HepG2 (cell line): ENCODE results near the gene SLC26A4. TPM values are rescaled to one million over a fixed set of nuclear protein-coding genes. Genes with fewer than 3 reads are reported as not detected.

Source experiments
- ATAC-seq: fragments of 200-7000 bp; cut with Tn5 transposase; 3 replicates; pipeline ENCODE4 v1.9.1; 2020; ENCODE audit warnings: mild to moderate bottlenecking, moderate library complexity
- BruUV-seq: library from RNA; stranded (reverse); fragments of 400-500 nt; replicated peaks from 2 replicates; lab custom pipeline; 2021; lab: Mats Ljungman, UMichigan
- CTCF ChIA-PET: fragments of 300-600 bp; formaldehyde crosslinking; extraction: SDS; loops from one replicate; lab custom pipeline; 2021; ENCODE audit warnings: low total read pairs, inconsistent platforms, low intra/inter-chr PET ratio; lab: Yijun Ruan, JAX
- POLR2A ChIA-PET: fragments of 350-600 bp; sonication (Branson Sonifier 250); formaldehyde crosslinking; loops from one replicate; lab custom pipeline; 2020; ENCODE audit warnings: antibody characterized with exemption, inconsistent platforms; lab: Yijun Ruan, JAX
- DNase-seq: peaks from one replicate; pipeline ENCODE4 v3.0.0-alpha.2; 2015; ENCODE audit warnings: low spot score
- FAIRE-seq: peaks from 3 replicates; lab custom pipeline; 2011; peaks lifted over from hg19 to GRCh38; lab: Jason Lieb, UNC
- H2AFZ ChIP-seq: one replicate; pipeline ENCODE4 v1.6.1; 2011; ENCODE audit warnings: low read length, inconsistent platforms
- H3K27ac ChIP-seq: fragments of 300-600 bp; 3 replicates; pipeline ENCODE4 v1.8.0; 2011; ENCODE audit warnings: mixed run types, mild to moderate bottlenecking, mixed read lengths, low read length, inconsistent platforms; ENCODE audit not compliant: insufficient read depth; ENCODE audit errors: extremely low read length
- H3K27me3 ChIP-seq, 2 experiments: fragments of 200-600 bp in 1 of 2; 2 replicates in 1 of 2; 3 replicates in 1 of 2; pipeline versions ENCODE4 v1.6.0 to v1.8.0; 2011; ENCODE audit warnings: low read length in 2 of 2, mild to moderate bottlenecking in 2 of 2, moderate library complexity in 2 of 2, inconsistent platforms in 1 of 2; ENCODE audit not compliant: insufficient read depth in 2 of 2, control insufficient read depth in 1 of 2
- H3K36me3 ChIP-seq, 2 experiments: fragments of 200-600 bp in 1 of 2; replicated peaks in 1 of 2; 2 replicates in 1 of 2; 3 replicates in 1 of 2; pipeline versions ENCODE4 v1.5.1 to v1.8.0; 2011; ENCODE audit warnings: low read length in 2 of 2, inconsistent platforms in 1 of 2; ENCODE audit not compliant: insufficient read depth in 2 of 2, control insufficient read depth in 1 of 2
- H3K4me1 ChIP-seq: 2 replicates; pipeline ENCODE4 v1.5.1; 2012; ENCODE audit warnings: low read length, inconsistent platforms; ENCODE audit not compliant: insufficient read depth
- H3K4me2 ChIP-seq: 2 replicates; pipeline ENCODE4 v1.6.0; 2011; ENCODE audit warnings: low read depth, low read length, inconsistent platforms
- H3K4me3 ChIP-seq, 3 experiments: fragments of 200-600 bp in 1 of 3; sonication (generic), shearing (Covaris generic) in 1 of 3; replicated peaks in 1 of 3; 2 replicates each; pipeline ENCODE4 v1.5.1; 2011 to 2016; ENCODE audit warnings: low read length in 3 of 3, inconsistent platforms in 2 of 3, low read depth in 2 of 3, mild to moderate bottlenecking in 2 of 3, control low read depth in 1 of 3, mixed read lengths in 1 of 3; ENCODE audit not compliant: insufficient read depth in 1 of 3
- H3K79me2 ChIP-seq: one replicate; pipeline ENCODE4 v1.6.1; 2011; ENCODE audit warnings: low read length, inconsistent platforms; ENCODE audit not compliant: insufficient read depth
- H3K9ac ChIP-seq: 2 replicates; pipeline ENCODE4 v1.6.0; 2011; ENCODE audit warnings: mild to moderate bottlenecking, low read depth, low read length, inconsistent platforms; ENCODE audit not compliant: insufficient read depth
- H3K9me3 ChIP-seq: 2 replicates; pipeline ENCODE4 v1.5.1; 2012; ENCODE audit warnings: mild to moderate bottlenecking, low read length
- H4K20me1 ChIP-seq: 2 replicates; pipeline ENCODE4 v1.6.0; 2011; ENCODE audit warnings: inconsistent platforms, mild to moderate bottlenecking, low read length, moderate library complexity; ENCODE audit not compliant: insufficient read depth
- EP300 ChIP-seq, 3 experiments: sonication (generic) in 1 of 3; formaldehyde crosslinking in 1 of 3; IDR thresholded peaks; 2 replicates each; pipeline versions ENCODE4 v1.5.1 to v1.6.1; 2011 to 2020; ENCODE audit warnings: low read depth in 2 of 3, low read length in 2 of 3, borderline replicate concordance in 1 of 3, improper control_type of control experiment in 1 of 3, mild to moderate bottlenecking in 1 of 3, missing genetic modification reagents in 1 of 3, moderate library complexity in 1 of 3
- GLI4 ChIP-seq: sonication (generic); formaldehyde crosslinking; IDR thresholded peaks from 2 replicates; pipeline ENCODE4 v1.5.1; 2020; ENCODE audit warnings: missing genetic modification reagents, mild to moderate bottlenecking, moderate library complexity, borderline replicate concordance
- IKZF4 ChIP-seq: sonication (generic); formaldehyde crosslinking; IDR thresholded peaks from 2 replicates; pipeline ENCODE4 v1.5.1; 2020; ENCODE audit warnings: borderline replicate concordance, mild to moderate bottlenecking, low read depth, missing genetic modification reagents; ENCODE audit errors: not compliant biosample characterization
- KDM4B ChIP-seq: sonication (generic); formaldehyde crosslinking; IDR thresholded peaks from 2 replicates; pipeline ENCODE4 v1.4.0; 2020; ENCODE audit warnings: missing genetic modification reagents
- MIER3 ChIP-seq: IDR thresholded peaks from 2 replicates; pipeline ENCODE4 v1.6.1; 2016; ENCODE audit warnings: missing compliant biosample characterization, borderline replicate concordance
- NAIF1 ChIP-seq: sonication (generic); formaldehyde crosslinking; IDR thresholded peaks from 2 replicates; pipeline ENCODE4 v1.5.0; 2020; ENCODE audit warnings: mild to moderate bottlenecking, missing genetic modification reagents, borderline replicate concordance
- NR3C1 ChIP-seq: sonication (generic); formaldehyde crosslinking; IDR thresholded peaks from 2 replicates; pipeline ENCODE4 v1.4.0; 2020; ENCODE audit warnings: missing genetic modification reagents
- SAP130 ChIP-seq: IDR thresholded peaks from 2 replicates; pipeline ENCODE4 v1.6.1; 2016; ENCODE audit warnings: low read depth
- TAF1 ChIP-seq: sonication (generic); formaldehyde crosslinking; IDR thresholded peaks from 2 replicates; pipeline ENCODE4 v1.4.0; 2020; ENCODE audit warnings: missing genetic modification reagents
- TBL1XR1 ChIP-seq: fragments of 150-350 bp; IDR thresholded peaks from 2 replicates; pipeline ENCODE4 v1.6.1; 2014; ENCODE audit warnings: borderline replicate concordance, low read length; ENCODE audit not compliant: partially characterized antibody
- TCF12 ChIP-seq, 2 experiments: fragments of 450-650 bp in 1 of 2; sonication (generic) in 1 of 2; formaldehyde crosslinking in 1 of 2; IDR thresholded peaks; 2 replicates each; pipeline versions ENCODE4 v1.6.1 to v1.8.0; 2017 to 2022; ENCODE audit warnings: antibody characterized with exemption in 1 of 2, mild to moderate bottlenecking in 1 of 2, missing genetic modification reagents in 1 of 2, moderate library complexity in 1 of 2
- ZFX ChIP-seq: sonication (generic); formaldehyde crosslinking; IDR thresholded peaks from 2 replicates; pipeline ENCODE4 v1.4.0; 2020; ENCODE audit warnings: mild to moderate bottlenecking, low read depth, missing genetic modification reagents, moderate library complexity
- ZIK1 ChIP-seq: sonication (generic); formaldehyde crosslinking; IDR thresholded peaks from 2 replicates; pipeline ENCODE4 v1.5.0; 2020; ENCODE audit warnings: mild to moderate bottlenecking, low read depth, missing genetic modification reagents, borderline replicate concordance
- ZNF205 ChIP-seq: IDR thresholded peaks from 2 replicates; pipeline ENCODE4 v1.6.1; 2018; ENCODE audit warnings: missing biosample characterization, missing genetic modification reagents
- ZNF296 ChIP-seq: sonication (generic); formaldehyde crosslinking; conservative IDR thresholded peaks from 2 replicates; pipeline ENCODE4 v1.5.0; 2020; ENCODE audit warnings: mild to moderate bottlenecking, missing genetic modification reagents
- ZNF33A ChIP-seq: sonication (generic); formaldehyde crosslinking; IDR thresholded peaks from 2 replicates; pipeline ENCODE4 v1.5.1; 2020; ENCODE audit warnings: missing genetic modification reagents, mild to moderate bottlenecking, moderate library complexity, borderline replicate concordance
- ZNF605 ChIP-seq: sonication (generic); formaldehyde crosslinking; IDR thresholded peaks from 2 replicates; pipeline ENCODE4 v1.8.0; 2022; ENCODE audit warnings: mild to moderate bottlenecking, missing genetic modification reagents
- ZNF619 ChIP-seq: sonication (generic); formaldehyde crosslinking; IDR thresholded peaks from 2 replicates; pipeline ENCODE4 v1.4.0; 2020; ENCODE audit warnings: mild to moderate bottlenecking, missing genetic modification reagents
- ZNF839 ChIP-seq: sonication (generic); formaldehyde crosslinking; IDR thresholded peaks from 2 replicates; pipeline ENCODE4 v1.4.0; 2020; ENCODE audit warnings: missing genetic modification reagents, mild to moderate bottlenecking, borderline replicate concordance
- ZSCAN31 ChIP-seq: sonication (generic); formaldehyde crosslinking; IDR thresholded peaks from 2 replicates; pipeline ENCODE4 v1.5.0; 2020; ENCODE audit warnings: low read depth, mild to moderate bottlenecking, missing genetic modification reagents
- WGBS: methylation state at CpG from one replicate; pipeline ENCODE4 v1.1.6; 2017; ENCODE audit warnings: low lambda C conversion rate; 5-methylcytosine and 5-hydroxymethylcytosine counted together
- in situ Hi-C: cut with HindIII; loops from 2 replicates; pipeline ENCODE4 v1.10.0; 2017; ENCODE audit warnings: low pct_unique_long_range_greater_than_20kb; ENCODE audit not compliant: extremely low pct_ligation_motif_present
- intact Hi-C: fragments of 100-400 bp; cut with micrococcal nuclease; formaldehyde crosslinking; loops from one replicate; pipeline ENCODE4 v1.10.0; 2022; ENCODE audit not compliant: unreplicated experiment
- polyA plus RNA-seq, 8 experiments: library from polyadenylated mRNA; depleted of rRNA in 3 of 8; stranded (reverse) in 7 of 8; unstranded in 1 of 8; fragments of >200 nt; fragmentation: Illumina TruSeq in 4 of 8; extraction: Trizol in 4 of 8; gene quantifications; 2 replicates each; pipeline versions ENCODE4 v1.2.1 to v1.2.3, GENCODE V29; 2011 to 2016; ENCODE audit warnings: low read depth in 4 of 8, missing spikeins in 1 of 8, mixed read lengths in 1 of 8; ENCODE audit not compliant: insufficient read depth in 1 of 8
- total RNA-seq, 5 experiments: library from RNA; depleted of rRNA; stranded (reverse); fragments of >200 nt; fragmentation: Illumina TruSeq; extraction: Trizol; gene quantifications; 2 replicates each; pipeline ENCODE4 v1.2.3, GENCODE V29; 2016; ENCODE audit warnings: low read depth in 1 of 5
- TF ChIP-seq, protein P1 (sequence below): IDR thresholded peaks from 2 replicates; pipeline ENCODE4 v1.6.1; 2016; ENCODE audit warnings: control low read depth

Gene SLC26A4
- total and polyA plus RNA-seq, 2 of the 13 experiments (the other 11 are each of a cell fraction or from before 2014, with no cell fraction given), result 0.08 to 0.11 TPM

DNA sequence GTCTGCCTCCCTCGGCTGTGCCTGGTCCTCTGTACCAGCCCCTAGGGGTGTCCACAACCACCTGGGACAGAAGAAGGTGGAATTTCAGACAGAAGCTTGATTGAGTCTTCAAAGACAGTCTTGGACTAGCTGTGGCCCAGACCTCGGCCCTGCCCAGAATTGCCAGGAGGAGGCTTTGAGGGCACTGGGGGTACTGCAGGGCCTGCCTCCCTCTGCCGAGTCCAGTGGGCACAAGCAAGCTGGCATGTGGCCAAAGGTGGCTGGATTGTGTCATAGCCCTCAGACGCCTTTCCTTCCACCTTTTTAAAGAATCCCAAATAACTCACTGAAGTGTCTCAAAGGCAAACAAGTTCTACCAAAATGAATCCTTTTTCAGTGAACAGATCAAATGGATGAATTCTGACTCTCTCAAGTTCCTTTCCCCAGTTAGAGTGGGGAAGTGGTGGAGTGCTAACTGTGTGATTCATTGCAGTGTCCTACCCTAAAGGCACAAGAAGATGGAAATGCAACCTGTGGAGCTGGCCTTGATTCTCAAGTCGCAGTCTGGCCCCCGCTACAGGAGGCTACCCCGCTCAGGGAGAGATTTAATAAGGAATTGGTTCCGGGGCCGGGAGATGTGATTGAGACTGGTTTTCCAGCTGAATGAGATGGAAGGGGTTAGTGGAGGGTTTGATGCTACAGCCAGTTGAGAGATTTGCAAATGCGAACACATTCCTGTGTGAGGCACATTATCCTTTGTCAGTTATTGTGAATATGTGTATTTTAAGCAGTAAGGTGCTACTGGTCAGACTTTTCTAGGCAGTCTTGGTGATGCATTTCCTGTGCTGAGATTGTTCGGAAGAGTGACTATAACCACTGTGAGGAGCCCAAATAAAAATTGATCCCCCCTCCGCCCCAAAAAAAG lies 28.8 kb upstream of the SLC26A4 start (continued):
- TF ChIP-seq TAF1 (CRISPR knock-in tag) (no peak), TCF12 (IDR thresholded peaks at IDR 0.05) (no peak), TCF12 (CRISPR knock-in tag; IDR thresholded peaks at IDR 0.05) (no peak), SAP130 (CRISPR knock-in tag) (no peak), ZSCAN31 (CRISPR knock-in tag) (no peak), ZIK1 (CRISPR knock-in tag) (no peak), ZNF296 (CRISPR knock-in tag) (no peak), ZNF205 (no peak), MIER3 (CRISPR knock-in tag) (no peak), ZFX (CRISPR knock-in tag) (no peak)
- TF ChIP-seq, protein P1, sequence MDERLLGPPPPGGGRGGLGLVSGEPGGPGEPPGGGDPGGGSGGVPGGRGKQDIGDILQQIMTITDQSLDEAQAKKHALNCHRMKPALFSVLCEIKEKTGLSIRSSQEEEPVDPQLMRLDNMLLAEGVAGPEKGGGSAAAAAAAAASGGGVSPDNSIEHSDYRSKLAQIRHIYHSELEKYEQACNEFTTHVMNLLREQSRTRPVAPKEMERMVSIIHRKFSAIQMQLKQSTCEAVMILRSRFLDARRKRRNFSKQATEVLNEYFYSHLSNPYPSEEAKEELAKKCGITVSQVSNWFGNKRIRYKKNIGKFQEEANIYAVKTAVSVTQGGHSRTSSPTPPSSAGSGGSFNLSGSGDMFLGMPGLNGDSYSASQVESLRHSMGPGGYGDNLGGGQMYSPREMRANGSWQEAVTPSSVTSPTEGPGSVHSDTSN (CRISPR knock-in tag), result no peak

DNA sequence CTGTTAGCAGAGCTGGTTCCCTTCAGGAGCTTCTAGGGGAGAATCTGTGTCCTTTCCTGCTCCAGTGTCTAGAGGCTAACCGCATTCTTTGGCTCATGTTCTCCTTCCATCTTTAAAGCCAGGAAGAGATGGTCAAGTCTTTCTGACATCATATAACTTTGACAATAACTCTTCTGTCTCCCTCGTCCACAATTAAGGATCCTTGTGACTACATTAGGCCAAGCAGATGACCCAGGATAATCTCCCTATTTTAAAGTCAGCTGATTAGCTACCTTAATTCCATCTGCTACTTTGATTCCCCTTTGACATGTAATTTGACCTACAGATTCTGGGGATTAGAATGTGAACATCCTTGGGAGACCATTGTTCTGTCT lies 28.1 kb upstream of the SLC26A4 start:
- ATAC-seq, result no peak
- Histone ChIP-seq H3K36me3 (no peaks in the 10 kb centered on the region), H2AFZ (no peak overlapping the region), H3K9ac (no peak overlapping the region), H4K20me1 (no peaks in the 10 kb centered on the region), H3K79me2 (no peaks in the 10 kb centered on the region), H3K27me3 (no peaks in the 10 kb centered on the region), H3K4me2 (no peak overlapping the region), H3K4me3 (no peak overlapping the region), H3K4me1 (no peaks in the 10 kb centered on the region), H3K27ac (no peak overlapping the region), H3K9me3 (no peaks in the 10 kb centered on the region)
- intact Hi-C loops (no loop called here), in situ Hi-C loops (no loop called here)
- ChIA-PET CTCF (no interaction called here), POLR2A (no interaction called here)
- DNase-seq, result no peak
- BruUV-seq, result no TSS peak
- WGBS, result 88% methylated on average over 2 of the region's 2 CpGs
- no peak for FAIRE-seq
- TF ChIP-seq NAIF1 (no peak), TBL1XR1 (no peak), IKZF4 (CRISPR knock-in tag) (no peak), ZNF839 (CRISPR knock-in tag) (no peak), EP300 (IDR thresholded peaks at IDR 0.05; ENCODE audit: low read depth in 2 of 2, low read length in 2 of 2) (no peak), EP300 (CRISPR knock-in tag; IDR thresholded peaks at IDR 0.05; ENCODE audit: borderline replicate concordance) (no peak), NR3C1 (no peak), ZNF33A (CRISPR knock-in tag) (no peak), KDM4B (CRISPR knock-in tag) (no peak), GLI4 (CRISPR knock-in tag) (no peak), ZNF619 (no peak), ZNF605 (CRISPR knock-in tag) (no peak)
- TF ChIP-seq, all 625 proteins: peak for 0
